Retinal pigment epithelial cell (primary cell): Measurements from ENCODE around the gene MPZL3.

ENCODE experiments used
- DNase-seq: peaks from one replicate; pipeline ENCODE4 v3.0.0-alpha.2; 2010; ENCODE audit warnings: low read depth
- H3K4me3 ChIP-seq: 2 replicates; pipeline ENCODE4 v1.5.1; 2011; ENCODE audit warnings: mild to moderate bottlenecking, low read length, control low read depth, moderate library complexity
- TF ChIP-seq, protein P1 (sequence below): conservative IDR thresholded peaks from 2 replicates; pipeline ENCODE4 v1.5.1; 2011; ENCODE audit warnings: low read depth, low read length, control low read depth, inconsistent platforms

Gene MPZL3

GRCh38 chr11:118226296-118226695 is 25.9 kb downstream of the MPZL3 start:
- TF ChIP-seq, protein P1, sequence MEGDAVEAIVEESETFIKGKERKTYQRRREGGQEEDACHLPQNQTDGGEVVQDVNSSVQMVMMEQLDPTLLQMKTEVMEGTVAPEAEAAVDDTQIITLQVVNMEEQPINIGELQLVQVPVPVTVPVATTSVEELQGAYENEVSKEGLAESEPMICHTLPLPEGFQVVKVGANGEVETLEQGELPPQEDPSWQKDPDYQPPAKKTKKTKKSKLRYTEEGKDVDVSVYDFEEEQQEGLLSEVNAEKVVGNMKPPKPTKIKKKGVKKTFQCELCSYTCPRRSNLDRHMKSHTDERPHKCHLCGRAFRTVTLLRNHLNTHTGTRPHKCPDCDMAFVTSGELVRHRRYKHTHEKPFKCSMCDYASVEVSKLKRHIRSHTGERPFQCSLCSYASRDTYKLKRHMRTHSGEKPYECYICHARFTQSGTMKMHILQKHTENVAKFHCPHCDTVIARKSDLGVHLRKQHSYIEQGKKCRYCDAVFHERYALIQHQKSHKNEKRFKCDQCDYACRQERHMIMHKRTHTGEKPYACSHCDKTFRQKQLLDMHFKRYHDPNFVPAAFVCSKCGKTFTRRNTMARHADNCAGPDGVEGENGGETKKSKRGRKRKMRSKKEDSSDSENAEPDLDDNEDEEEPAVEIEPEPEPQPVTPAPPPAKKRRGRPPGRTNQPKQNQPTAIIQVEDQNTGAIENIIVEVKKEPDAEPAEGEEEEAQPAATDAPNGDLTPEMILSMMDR = no peak
- H3K4me3 ChIP-seq = no peak overlapping the region
- no peak for DNase-seq

DNA sequence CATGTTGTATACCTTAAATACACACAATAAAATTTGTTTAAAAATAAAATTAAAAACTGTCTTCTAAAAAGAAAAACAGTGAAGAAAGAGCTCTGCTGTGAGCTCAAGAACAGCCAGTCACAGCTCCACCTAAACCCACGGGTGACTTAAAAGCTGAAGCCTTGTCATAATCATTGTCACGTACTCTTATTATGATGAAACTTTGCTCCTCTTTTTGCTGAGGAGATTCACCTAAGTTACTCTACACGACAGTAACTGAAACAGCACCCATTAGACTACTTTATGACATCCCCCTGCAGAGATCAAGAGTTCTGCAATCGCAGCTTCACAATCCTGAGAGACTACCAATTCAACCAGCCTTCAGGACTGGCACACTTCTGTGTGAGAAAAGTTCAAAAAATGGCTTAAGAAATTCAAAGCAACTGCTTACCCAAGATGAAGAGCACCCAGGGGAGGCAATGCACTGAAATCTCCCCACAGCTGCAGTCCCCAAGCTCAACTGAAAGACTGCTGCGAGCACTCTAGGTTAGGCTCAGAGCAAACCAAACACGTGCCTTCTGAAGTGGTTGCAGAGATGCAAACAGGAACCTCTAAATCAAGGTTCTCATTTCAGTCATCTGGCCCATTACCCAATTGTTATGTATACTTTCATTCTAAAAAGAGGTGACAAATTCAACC is 27.5 kb downstream of the MPZL3 start, which contains the start of gene JAML:
Gene JAML (minus strand): TSS at position 501 of the 678 bp plus-strand sequence. CDS start 10,145 bp downstream, outside the sequence.
- TF ChIP-seq, protein P1 = no peak
- H3K4me3 ChIP-seq = no peak within 1 kb of the TSS
- DNase-seq = no peak

GRCh38 chr11:118223992-118224391 is 28.2 kb downstream of the MPZL3 start:
- TF ChIP-seq, protein P1 = no peak
- no peak for DNase-seq
- H3K4me3 ChIP-seq = no peak overlapping the region

DNA sequence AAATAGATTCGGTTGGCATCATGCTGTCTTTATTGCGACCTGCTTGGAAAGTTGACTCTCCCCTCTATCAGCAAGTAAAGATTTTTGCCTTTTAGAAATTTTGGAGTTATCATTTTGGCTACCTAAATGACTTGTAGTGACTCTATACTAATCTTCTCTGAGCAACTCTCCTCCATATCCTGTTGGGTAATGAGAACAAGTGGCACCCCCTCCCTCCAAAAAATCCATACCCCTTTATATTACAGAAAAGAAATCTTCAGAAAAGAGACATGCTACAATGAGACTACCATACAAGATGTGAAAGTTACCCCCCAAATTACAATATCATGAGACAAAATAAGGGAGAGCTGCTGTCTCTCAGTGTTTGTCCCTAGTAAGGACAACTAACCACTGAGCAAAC is 28.6 kb downstream of the MPZL3 start:
- DNase-seq = no peak
- TF ChIP-seq, protein P1 = no peak
- no peak overlapping the region for H3K4me3 ChIP-seq

DNA sequence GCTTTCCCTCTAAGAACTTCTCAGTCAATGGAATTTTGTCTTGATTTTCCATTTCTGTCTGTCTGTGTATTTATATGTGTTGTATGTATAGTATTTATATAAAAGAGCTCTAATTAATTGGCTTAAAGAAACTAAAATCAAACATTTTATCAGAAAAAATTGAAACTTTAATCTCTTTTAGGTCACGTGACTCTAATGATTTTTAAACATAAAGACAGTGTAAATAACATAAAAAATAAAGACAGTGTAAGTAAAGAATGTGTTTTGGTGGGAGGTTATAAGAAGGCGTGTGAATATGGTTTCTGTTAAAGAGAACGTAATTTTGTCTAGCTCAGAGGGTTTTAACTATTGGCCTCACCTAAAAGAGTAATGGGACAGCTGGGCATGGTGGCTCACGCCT is 29.7 kb downstream of the MPZL3 start:
- TF ChIP-seq, protein P1 = no peak
- no peak overlapping the region for H3K4me3 ChIP-seq
- no peak for DNase-seq

- DNase-seq = no peak
- no peak overlapping the region for H3K4me3 ChIP-seq
- TF ChIP-seq, protein P1 = no peak
These were observed 30.7 kb downstream of the MPZL3 start for GRCh38 chr11:118221419-118221818.

GRCh38 chr11:118219732-118220131 is 32.4 kb downstream of the MPZL3 start:
- TF ChIP-seq, protein P1 = no peak
- no peak for DNase-seq
- no peak overlapping the region for H3K4me3 ChIP-seq
